ENCODE data around the gene RYR2. TPM values are rescaled to one million over a fixed set of nuclear protein-coding genes. Genes with fewer than 3 reads are reported as not detected.
A peak's percentile ranks its signal among the peaks of the same experiment; 100 is the strongest.

RYR2 gene
- total and polyA plus RNA-seq, 2 experiments from 2014 or later: 0.50 to 0.95 TPM

GRCh38 chr1:237769916-237770315 is 727.9 kb downstream of the RYR2 start:
- Histone ChIP-seq H3K27me3 (no peaks in the 10 kb centered on the region), H4K20me1 (ENCODE audit: insufficient read depth, poor library complexity, severe bottlenecking) (no peaks in the 10 kb centered on the region), H3K4me3 (no peak overlapping the region), H3K4me1 (ENCODE audit: insufficient read depth) (no peaks in the 10 kb centered on the region), H3K9me3 (ENCODE audit: low read depth) (no peaks in the 10 kb centered on the region), H3K79me2 (no peaks in the 10 kb centered on the region), H2AFZ (no peak overlapping the region), H3K27ac (no peak overlapping the region), H3K9me2 (replicated peaks; ENCODE audit: insufficient read depth) (no peaks in the 10 kb centered on the region), H3K4me2 (no peak overlapping the region), H3K36me3 (replicated peaks; ENCODE audit: insufficient read depth, low read depth) (no peaks in the 10 kb centered on the region)
- WGBS (ENCODE audit: low lambda C conversion rate, missing lambda C conversion rate): 74% methylated on average over 2 of the region's 2 CpGs
- DNase-seq (ENCODE audit: low spot score): no peak
- no peak for TF ChIP-seq EZH2phosphoT487 (IDR thresholded peaks at IDR 0.05; ENCODE audit: low read depth, severe bottlenecking, unreplicated experiment)
- no peak for TF ChIP-seq CTCF (IDR thresholded peaks at IDR 0.05; ENCODE audit: poor library complexity)
- TF ChIP-seq EZH2 (IDR thresholded peaks at IDR 0.05; ENCODE audit: borderline replicate concordance): no peak

DNA sequence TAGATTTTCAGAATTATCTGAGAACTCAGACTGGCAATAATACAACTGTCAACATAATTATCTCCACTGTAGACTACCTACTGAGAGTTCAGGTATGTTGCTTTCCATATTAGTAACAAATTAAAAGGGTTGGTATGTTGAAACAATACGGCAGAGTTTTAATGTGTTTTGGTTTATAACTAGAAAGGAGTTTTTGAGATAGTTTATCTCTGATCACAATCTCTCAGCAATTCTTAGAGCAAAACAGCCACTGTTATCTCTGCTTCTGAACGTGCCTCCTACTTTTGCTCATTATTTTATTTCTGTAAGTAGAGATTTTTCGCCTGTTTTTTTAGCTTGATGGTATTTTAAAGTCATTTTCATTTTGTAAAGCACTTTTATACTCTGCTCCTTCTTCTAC is 730.0 kb downstream of the RYR2 start:
- TF ChIP-seq EZH2phosphoT487 (IDR thresholded peaks at IDR 0.05; ENCODE audit: low read depth, severe bottlenecking, unreplicated experiment): no peak
- TF ChIP-seq CTCF (IDR thresholded peaks at IDR 0.05; ENCODE audit: poor library complexity): no peak
- TF ChIP-seq EZH2 (IDR thresholded peaks at IDR 0.05; ENCODE audit: borderline replicate concordance): no peak

DNA sequence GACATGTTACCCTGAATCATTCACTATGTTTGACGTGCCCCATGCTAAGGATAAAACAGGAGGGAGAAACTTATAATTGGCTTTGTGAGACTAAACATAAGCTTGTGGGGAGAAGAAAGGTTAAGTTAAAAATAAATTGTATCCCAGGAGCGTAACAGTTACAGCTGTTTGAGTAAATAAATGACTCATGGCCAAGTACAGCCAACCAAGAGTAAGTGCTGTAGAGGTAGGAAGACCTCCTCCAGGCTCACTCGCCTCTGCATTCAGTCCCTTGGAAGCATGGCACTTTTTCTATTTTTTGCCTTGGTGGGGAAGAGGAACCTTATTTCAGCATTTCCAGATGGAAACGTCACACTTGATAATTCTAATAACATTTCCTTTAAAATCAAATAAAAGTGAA is 732.3 kb downstream of the RYR2 start:
- no peaks in the 10 kb centered on the region for H3K79me2 ChIP-seq
- H3K36me3 ChIP-seq (replicated peaks; ENCODE audit: insufficient read depth, low read depth): no peaks in the 10 kb centered on the region
- no peak overlapping the region for H2AFZ ChIP-seq
- no peak overlapping the region for H3K4me3 ChIP-seq
- WGBS (ENCODE audit: low lambda C conversion rate, missing lambda C conversion rate): 72% methylated on average over 4 of the region's 4 CpGs
- no peak for DNase-seq (ENCODE audit: low spot score)
- peaks cover under 1% of the 10 kb centered on the region for H3K4me1 ChIP-seq (ENCODE audit: insufficient read depth)
- no peak overlapping the region for H3K27ac ChIP-seq
- H3K4me2 ChIP-seq: no peak overlapping the region
- no peaks in the 10 kb centered on the region for H3K27me3 ChIP-seq
- no peaks in the 10 kb centered on the region for H3K9me2 ChIP-seq (replicated peaks; ENCODE audit: insufficient read depth)
- no peaks in the 10 kb centered on the region for H3K9me3 ChIP-seq (ENCODE audit: low read depth)
- no peaks in the 10 kb centered on the region for H4K20me1 ChIP-seq (ENCODE audit: insufficient read depth, poor library complexity, severe bottlenecking)
- TF ChIP-seq CTCF (IDR thresholded peaks at IDR 0.05; ENCODE audit: poor library complexity) (no peak), EZH2 (IDR thresholded peaks at IDR 0.05; ENCODE audit: borderline replicate concordance) (no peak), EZH2phosphoT487 (IDR thresholded peaks at IDR 0.05; ENCODE audit: low read depth, severe bottlenecking, unreplicated experiment) (no peak)

More for the DNA sequence above, 730.0 kb downstream of the RYR2 start:
- Histone ChIP-seq H3K27me3 (no peaks in the 10 kb centered on the region), H3K36me3 (replicated peaks; ENCODE audit: insufficient read depth, low read depth) (no peaks in the 10 kb centered on the region), H3K4me2 (peak overlapping the region; percentile 31), H3K79me2 (no peaks in the 10 kb centered on the region), H3K27ac (no peak overlapping the region), H2AFZ (no peak overlapping the region), H3K4me3 (no peak overlapping the region), H3K9me3 (ENCODE audit: low read depth) (no peaks in the 10 kb centered on the region), H3K9me2 (replicated peaks; ENCODE audit: insufficient read depth) (no peaks in the 10 kb centered on the region), H4K20me1 (ENCODE audit: insufficient read depth, poor library complexity, severe bottlenecking) (no peaks in the 10 kb centered on the region), H3K4me1 (ENCODE audit: insufficient read depth) (no peaks in the 10 kb centered on the region)
- DNase-seq (ENCODE audit: low spot score): no peak
- WGBS (ENCODE audit: low lambda C conversion rate, missing lambda C conversion rate): 32% methylated on average over 3 of the region's 3 CpGs

- H3K9me2 ChIP-seq (replicated peaks; ENCODE audit: insufficient read depth): no peaks in the 10 kb centered on the region
- H3K27me3 ChIP-seq: no peaks in the 10 kb centered on the region
- H3K9me3 ChIP-seq (ENCODE audit: low read depth): no peaks in the 10 kb centered on the region
- no peak overlapping the region for H3K27ac ChIP-seq
- no peak overlapping the region for H2AFZ ChIP-seq
- no peak overlapping the region for H3K4me2 ChIP-seq
- no peaks in the 10 kb centered on the region for H3K36me3 ChIP-seq (replicated peaks; ENCODE audit: insufficient read depth, low read depth)
- peaks cover 4% of the 10 kb centered on the region for H3K4me1 ChIP-seq (ENCODE audit: insufficient read depth)
- no peak for TF ChIP-seq EZH2 (IDR thresholded peaks at IDR 0.05; ENCODE audit: borderline replicate concordance)
- TF ChIP-seq CTCF (IDR thresholded peaks at IDR 0.05; ENCODE audit: poor library complexity): no peak
- no peak for TF ChIP-seq EZH2phosphoT487 (IDR thresholded peaks at IDR 0.05; ENCODE audit: low read depth, severe bottlenecking, unreplicated experiment)
- DNase-seq (ENCODE audit: low spot score): no peak
- no peaks in the 10 kb centered on the region for H4K20me1 ChIP-seq (ENCODE audit: insufficient read depth, poor library complexity, severe bottlenecking)
- no peak overlapping the region for H3K4me3 ChIP-seq
- 44% methylated on average over 3 of the region's 3 CpGs for WGBS (ENCODE audit: low lambda C conversion rate, missing lambda C conversion rate)
- H3K79me2 ChIP-seq: no peaks in the 10 kb centered on the region
Measured at GRCh38 chr1:237779356-237779755, 737.4 kb downstream of the RYR2 start.

Data from hepatocyte (in vitro differentiated cells).